ENCODE data around the gene HAP1. TPM values are rescaled to one million over a fixed set of nuclear protein-coding genes. Genes with fewer than 3 reads are reported as not detected.
"Not testable (repeated sequence)": the region's sequence is repeated elsewhere in the genome, so short reads cannot be mapped to it uniquely, and the experiment has no call there.

The HAP1 gene
- polyA plus RNA-seq, 4 donors: 0.78 to 1.7 (median 1.4) TPM

DNA sequence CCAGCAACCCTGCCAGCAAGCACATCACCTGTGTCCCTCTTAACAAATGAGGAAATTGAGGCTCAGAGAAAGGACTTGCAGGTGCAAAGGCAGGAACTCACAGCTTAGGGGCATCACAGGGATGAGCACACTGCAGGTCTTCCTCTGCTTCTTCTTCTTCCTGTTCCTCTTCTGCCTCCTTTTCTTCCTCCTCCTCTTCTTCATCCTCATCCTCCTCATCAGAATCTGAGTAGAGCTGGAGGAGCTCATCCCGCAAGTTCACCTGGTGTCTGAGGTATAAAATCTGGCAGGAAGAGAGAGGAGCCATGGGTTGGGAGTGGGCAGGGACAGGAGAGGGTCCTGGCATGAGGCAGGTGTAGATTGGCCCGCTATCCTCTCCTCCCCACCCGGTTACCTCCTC lies 2.6 kb downstream of the HAP1 start:
- no peak for DNase-seq (ENCODE audit: low read depth in 4 of 4, low spot score in 2 of 4)

DNA sequence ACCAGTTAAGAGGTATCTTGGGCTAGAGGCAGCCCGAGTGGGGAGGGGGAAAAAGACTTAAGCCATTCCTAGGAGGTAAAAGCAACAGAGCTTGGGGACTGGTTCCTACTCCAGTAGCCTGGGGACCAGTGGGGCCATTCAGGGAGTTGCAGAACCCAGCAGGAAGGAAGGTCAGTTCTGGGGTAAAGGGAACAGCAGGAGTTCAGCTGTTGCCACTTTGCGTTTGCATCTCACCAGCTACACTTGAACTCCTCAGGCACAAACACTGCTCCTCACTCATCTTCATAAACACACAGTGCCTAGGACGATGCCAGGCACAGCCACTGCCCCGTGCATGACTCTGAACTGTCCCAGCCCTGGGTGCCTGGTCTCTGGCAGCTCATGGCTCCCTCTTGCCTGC lies 4.0 kb downstream of the HAP1 start:
- no peak for DNase-seq (ENCODE audit: low read depth in 4 of 4, low spot score in 2 of 4)

DNA sequence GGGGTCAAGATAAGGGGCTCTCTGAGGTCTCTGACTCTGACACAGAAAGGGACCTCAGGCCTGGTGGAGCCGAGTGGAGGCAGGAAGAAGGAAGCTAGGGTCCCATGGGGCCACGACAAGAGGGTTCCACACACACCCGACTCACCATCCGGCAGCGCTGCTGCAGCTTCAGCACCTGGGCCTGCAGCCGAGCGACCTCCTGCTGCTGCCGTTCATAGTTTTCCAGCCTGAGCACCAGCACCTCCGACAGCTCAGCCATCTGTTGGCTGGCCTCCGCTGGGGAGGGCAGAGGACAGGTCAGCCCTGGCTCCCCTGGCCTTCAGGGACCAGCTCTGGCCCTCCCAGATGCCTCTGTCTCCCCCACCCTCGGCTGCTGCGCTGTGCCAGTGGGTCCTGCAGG lies 6.4 kb downstream of the HAP1 start:
- DNase-seq (ENCODE audit: low read depth in 4 of 4, low spot score in 2 of 4): no peak

DNA sequence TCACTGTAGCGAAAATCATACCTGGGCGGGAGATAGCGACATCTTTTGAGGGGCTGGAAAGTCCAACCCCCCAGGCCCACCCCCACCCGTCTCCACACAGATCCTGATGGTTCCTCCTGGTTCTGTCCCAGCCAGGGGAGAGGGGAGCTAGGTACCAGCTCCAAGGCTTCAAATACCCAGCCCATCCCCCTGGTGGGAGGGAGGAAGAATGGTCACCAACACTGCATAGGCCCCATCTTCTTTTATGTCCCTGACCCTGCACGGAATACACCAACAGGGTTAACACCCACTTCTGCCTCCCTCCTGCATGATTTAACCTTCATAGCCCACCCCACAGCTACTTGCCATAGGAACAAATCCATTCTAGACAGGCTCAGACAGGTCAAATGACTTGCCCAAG lies 9.3 kb downstream of the HAP1 start:
- no peak for DNase-seq (ENCODE audit: low read depth in 4 of 4, low spot score in 2 of 4)

DNA sequence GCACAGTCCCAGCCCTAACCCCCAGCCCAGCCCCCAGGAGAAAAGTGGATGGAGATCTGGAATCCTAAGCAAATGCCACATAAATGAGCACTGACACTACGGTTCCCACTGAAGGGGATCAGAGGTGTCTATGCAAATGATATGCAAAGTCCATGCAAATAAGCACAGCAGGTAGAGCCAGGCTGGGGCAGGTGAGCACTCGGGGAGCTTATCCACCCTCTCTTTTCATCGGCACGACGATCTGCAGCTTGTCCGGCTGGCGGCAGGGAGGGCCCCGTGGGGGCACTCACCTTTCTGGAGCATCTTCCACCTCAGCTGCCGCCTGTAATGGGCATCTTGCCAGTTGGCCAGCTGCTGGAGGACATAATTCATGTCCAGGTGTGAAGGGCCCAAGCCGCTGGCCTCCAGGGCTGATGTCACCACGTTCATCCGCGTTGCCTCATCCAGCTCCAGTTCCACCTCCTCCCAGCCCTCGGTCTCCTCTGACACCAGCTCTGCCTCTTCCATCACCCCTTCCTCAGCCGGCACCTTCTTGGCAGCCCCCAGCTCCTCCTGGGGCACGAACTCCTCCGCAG lies 9.9 kb downstream of the HAP1 start:
- no peak for DNase-seq (ENCODE audit: low read depth in 4 of 4, low spot score in 2 of 4)

DNA sequence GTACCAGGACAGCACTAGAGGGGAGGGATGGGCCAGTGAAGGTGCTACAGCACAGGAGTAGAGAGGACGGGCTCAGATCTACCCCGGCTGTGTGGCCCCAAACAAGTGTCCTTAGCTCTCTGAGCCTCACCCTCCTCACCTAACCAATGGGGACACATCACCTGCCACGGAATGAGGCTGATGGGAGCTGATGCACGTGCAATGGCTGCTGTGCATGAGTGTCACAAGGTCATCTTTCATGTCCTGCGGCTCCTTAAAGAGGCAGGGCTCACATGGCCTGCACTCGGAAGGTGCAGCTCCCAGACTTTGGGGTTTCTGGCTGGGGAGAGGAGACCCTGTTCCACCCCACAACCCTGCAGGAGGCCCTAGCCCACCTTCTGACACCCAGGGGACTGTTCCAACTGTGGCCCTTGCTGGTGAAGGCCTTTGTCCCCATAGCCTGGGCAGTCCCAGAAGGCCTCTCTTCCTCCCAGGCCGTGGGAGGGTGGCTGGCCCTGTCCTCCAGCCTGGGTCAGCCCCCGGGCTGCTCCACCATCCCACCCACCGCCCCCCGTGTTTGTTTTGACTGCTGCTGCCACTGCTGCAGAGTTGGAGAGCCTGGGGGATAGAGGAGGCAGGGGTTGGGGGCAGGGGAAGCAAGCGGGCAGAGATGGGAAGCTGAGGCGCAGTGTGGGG lies 10.5 kb downstream of the HAP1 start:
- no peak for DNase-seq (ENCODE audit: low read depth in 4 of 4, low spot score in 2 of 4)

DNA sequence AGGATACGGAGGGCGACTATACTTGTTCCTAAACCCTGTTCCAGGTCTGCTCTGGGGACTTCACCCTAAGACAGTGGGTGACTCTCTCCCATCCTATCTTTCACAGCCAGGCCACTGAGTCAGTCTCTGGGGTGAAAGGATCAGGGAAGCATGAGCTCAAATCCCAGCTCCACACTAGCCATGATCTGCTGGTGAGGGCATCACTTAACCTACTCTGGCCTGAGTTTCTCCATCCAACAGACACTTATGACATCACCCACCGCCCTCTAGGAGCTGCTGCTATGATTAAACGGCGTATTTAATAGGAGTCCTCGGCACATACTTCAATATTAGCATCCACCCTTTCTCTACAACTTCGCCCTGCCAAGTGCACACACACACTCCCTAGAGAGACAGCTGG lies 12.2 kb downstream of the HAP1 start:
- DNase-seq (ENCODE audit: low read depth in 4 of 4, low spot score in 2 of 4): no peak

DNA sequence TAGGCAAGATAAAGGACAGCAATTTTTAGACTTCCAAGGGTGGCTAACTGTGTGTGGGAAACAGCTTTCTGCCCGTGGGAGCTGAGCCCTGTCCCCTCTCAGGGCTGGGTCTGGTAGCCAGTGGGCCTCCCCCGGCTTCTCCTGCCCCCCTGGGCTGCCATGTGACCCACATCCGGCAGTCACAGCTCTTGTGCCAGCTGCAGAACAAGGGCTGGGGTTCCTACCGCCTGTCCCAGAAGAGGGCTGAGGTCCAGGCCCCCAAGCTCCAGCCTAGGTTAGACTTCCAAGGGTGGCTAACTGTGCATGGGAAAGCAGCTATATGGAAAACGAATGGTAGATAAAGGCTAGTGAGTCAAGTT lies 16.2 kb downstream of the HAP1 start:
- DNase-seq (ENCODE audit: low read depth in 4 of 4, low spot score in 2 of 4): no peak

DNA sequence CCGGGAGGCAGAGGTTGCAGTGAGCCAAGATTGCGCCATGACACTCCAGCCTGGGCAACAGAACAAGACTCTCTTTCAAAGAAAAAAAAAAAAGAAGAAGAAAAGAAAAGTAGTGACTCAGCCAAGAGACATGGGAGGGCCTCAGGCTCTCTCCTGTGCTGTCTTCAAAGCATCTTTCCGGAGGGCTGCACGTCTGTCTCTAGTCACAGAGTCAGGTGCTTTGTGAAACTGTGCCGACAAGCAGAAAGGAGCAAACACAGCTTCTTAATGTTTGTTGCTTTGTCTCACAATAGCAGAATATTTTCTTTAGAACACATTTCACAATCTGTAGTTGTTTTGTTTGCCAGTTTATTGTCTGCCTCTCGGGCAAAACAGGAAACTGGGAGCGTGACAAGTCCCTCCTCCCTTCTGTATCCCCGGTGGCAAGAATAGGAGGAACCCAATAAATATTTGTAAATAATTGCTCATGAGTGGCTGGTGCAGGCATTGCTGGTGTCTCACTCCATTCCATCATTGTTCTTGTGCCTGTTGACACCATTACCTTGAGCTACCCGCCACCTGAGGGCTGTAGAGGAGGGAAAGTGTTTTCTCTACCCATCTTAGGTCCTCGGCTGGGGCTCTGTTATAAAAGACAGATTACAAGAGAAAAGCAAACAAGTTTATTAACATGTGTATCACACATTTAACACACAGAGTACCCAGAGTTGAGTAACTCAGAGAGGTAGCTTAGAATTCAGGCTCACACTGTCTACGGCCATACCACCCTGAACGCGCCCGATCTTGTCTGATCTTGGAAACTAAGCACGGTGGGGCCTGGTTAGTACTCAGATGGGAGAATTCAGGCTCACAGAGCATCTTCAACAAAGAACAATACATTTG lies 16.8 kb downstream of the HAP1 start:
- DNase-seq (ENCODE audit: low read depth in 4 of 4, low spot score in 2 of 4): no peak

DNA sequence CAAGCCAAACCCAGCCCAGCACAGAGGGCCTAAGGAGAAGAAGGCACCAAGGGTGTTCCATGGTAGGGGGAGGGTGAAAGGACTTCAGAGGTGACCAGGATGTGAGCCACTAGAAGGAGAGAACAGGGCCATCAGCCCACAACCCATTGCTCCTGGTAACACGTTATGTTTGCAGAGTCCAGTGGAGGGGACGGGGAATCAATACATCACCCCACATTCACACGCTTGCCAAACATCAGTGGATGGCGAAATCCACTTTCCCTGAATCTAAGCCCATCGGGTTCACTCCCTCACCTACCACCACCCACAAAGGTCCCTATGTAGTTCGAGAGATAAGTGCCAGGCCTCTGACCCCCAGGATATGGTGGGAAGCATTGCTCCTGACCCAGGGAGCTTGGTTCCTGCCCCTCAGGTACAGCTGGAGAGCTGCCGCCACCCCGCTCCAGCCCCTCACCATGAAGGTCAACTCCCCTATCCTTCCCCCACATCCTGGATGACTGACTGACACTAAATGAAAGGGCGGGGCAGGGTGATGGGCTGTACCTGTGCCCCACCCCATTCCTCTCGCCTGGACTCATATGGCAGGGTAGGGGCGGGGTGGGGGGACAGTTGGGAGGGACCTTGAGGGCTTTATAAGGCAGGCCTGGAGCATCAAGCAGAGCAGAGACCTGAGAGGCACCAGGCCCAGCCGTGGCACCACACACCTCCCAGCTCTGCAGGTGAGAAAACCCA lies 22.6 kb downstream of the HAP1 start, which contains the start of gene GAST:
Gene GAST, plus strand, starts transcription at position 663 of the 732 bp plus-strand sequence. CDS start 3,106 bp downstream, outside the sequence.
- DNase-seq (ENCODE audit: low read depth in 4 of 4, low spot score in 2 of 4): no peak

DNA sequence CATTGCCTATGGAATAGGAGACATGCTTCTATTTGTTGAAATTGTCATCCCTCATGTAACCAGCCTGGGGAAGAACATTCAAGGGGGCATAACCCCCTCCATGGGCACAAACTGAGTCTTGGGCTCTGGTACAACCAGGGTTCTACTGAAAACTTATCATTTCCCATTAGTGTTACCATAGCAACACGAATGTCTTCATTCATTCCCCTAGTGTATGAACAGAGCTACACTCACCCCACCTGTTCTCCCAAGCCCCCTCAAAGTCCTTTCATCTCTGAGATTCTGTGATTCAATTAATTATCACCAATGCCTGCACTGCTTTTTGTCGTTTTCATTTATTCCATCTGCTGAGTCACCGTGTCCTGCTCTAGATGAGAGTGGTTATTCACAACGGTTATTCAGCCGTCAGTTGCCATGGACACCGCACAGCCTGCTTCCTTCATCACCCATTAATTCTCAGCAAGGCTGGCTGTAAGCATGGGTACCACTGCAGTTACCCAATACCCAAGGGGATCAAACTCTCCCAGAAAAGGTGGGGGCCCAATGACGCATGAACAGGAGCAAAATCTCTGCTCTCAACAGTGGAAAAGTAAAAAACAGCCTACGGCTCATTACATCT lies 23.9 kb downstream of the HAP1 start:
- no peak for DNase-seq (ENCODE audit: low read depth in 4 of 4, low spot score in 2 of 4)

DNA sequence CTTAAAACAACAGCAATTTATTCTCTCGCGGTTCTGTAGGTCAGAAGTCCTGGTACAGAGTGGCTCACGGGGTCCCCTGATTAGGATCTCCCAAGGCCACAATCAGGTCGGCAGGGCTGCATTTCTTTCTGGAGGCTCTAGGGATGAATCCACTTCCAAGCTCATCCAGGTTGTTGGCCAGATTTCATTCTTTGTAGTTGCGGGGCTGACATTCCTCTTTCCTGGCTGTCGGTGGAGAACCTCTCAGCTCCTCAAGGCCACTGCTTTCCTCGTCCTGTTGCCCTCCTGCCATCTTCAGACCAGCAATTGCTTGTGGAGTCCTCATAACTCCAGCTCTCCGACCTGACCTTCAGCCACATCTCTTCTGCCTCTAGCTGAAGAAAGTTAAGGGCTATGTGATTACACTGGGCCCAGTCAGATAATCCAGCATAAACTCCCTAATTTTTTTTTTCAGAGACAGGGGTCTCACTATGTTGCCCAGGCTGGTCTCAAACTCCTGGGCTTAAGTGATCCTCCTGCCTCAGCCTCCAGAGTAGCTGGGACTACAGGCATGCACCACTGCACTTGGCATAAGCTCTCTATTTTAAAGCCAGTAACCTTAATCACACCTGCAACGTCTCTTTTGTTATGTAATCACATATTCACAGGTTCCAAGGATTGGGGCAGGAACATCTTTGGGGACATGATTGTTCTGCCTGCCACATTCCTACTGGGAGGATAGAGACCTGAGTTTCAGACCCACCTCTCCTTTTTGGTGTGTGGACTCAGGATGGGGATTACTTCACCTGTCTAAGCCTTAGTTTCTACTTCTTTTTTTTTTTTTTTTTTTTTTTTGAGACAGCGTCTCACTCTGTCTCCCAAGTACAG lies 26.4 kb downstream of the HAP1 start:
- no peak for DNase-seq (ENCODE audit: low read depth in 4 of 4, low spot score in 2 of 4)

DNA sequence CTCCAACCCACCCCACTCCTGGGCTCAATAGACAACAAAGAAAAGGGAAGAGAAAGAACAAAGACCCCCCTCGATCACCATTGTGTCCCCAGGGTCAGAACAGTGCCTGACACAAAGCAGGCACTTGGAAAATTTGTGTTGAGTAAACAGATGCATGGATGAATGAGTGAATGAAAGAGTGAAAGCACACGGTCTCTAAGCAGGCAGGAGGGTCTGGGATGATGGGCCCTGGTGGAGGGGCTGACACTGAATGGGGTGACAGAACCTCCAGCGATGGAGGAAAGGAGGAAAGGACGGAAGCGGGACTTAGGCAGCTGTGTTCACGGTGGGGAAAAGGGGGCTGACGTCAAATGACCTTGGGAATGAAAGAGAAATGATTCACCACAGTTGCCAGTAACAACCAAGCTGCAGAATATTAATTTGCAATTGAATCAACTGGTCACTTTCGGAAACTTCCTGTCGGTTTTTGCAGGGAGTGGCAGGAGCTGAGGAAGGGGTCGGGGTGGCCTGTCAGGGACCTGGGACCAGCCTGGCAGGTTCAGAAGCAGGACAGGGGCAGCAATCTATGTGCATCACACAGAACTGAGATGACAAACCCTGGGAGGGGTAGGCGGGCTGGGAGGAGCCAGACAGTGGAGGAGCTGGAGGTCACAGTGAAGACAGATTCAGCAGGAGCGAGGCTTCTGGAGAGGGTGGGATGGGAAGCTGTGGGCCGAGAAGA lies 29.0 kb downstream of the HAP1 start:
- DNase-seq (ENCODE audit: low read depth in 4 of 4, low spot score in 2 of 4): no peak

DNA sequence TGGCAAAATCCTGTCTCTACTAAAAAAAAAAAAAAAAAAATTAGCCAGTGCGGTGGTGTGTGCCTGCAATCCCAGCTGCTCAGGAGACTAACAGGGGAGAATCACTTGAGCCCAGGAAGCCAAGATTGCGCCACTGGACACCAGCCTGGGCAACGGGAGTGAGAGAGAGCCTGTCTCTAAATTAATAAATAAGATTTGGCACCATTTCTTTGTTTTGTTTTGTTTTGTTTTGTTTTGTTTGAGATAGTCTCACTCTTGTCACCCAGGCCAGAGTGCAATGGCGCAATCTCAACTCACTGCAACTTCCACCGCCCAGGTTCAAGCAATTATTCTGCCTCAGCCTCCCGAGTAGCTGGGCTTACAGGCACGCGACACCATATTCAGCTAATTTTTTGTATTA lies 31.7 kb downstream of the HAP1 start:
- DNase-seq (ENCODE audit: low read depth in 4 of 4, low spot score in 2 of 4): no peak

DNA sequence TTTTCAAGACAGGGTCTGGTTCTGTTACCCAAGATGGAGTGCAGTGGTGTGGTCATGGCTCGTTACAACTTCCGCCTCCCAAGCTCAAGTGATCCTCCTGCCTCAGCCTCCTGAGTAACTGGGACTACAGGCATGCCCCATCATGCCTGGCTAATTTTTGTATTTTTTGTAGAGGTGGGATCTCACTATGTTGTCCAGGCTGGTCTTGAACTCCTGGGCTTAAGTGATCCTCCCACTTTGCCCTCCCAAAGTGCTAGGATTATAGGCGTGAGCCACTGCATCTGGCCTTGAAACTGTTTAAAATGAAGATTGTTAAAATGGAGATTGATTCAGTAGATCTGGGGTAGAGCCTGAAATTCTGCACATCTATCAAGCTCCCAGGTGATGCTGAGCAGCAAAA lies 33.6 kb downstream of the HAP1 start:
- not testable (repeated sequence) for DNase-seq (ENCODE audit: low read depth in 4 of 4, low spot score in 2 of 4)

DNA sequence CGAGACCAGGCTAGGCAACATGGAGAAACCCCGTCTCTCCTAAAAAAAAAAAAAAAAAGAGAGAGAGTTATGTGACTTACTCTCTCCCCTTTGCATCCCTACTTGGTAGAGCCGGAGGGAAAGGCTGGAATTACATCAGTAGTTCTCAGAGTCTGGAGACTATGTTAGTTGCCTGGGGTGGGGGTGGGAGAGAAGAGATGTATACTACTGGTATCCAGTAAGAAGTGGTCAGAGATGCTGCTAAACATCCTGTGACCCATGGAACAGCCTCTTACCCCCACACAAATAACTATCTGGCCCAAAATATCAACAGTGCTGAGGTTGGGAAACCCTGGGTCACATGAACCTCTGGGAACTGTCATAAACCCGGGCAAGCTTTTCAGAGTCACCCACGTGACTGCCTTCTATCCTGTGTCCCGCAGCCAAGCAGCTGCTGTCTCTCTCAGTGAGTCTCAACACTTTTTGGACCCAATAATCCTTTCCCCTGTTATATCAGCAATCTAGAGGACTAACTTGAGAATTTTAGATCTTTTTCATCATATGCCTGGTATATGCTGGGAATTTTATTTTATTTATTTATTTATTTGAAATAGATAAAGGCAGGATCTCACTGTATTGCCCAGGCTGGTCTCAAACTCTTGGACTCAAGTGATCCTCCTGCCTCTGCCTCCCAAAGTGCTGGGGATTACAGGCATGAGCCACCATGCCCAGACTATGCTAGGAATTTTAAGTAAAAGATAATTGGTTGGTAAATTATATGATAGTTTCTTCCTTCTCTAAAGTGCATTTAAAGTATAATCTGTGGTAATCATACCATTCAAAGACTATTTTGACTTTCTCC lies 37.1 kb downstream of the HAP1 start:
- no peak for DNase-seq (ENCODE audit: low read depth in 4 of 4, low spot score in 2 of 4)

DNA sequence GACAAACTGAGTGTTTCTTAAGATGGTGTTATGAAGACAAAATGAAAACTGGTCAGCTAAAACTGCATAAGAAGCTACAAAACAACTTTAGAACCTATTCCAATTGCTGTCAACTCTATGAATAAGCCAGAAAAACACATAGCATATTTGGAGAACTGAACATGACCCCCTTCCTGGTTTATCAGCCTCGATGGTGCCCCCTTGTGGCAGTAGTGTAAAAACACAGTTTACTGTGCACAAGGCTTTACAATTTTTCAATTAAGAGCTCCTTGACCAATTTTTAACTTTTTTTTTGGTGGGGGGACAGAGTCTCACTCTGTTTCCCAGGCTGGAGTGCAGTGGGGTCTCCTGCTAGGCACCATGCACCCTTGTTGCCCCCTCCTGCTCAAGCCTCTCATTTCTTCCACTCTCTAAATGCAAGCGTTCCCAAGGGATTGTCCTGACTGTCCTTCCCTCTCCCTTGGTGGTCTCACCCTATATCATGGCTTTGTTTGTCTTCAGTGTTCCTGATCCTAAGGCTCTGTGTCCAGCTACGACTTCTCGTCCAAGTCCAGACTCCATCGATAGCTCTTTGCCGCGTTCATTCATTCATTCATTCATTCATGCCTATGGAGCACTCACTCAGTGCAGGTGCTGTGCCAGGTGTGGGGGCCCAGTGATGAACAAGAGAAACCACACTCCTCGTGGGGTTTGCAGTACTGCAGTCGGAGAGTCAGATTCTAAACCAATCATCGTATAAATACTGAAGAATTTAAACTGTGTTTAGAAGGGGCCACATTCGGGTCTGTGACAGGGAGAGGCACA lies 38.3 kb downstream of the HAP1 start:
- peak in 2 of 4 donors; percentile 21 to 71 for DNase-seq (ENCODE audit: low read depth in 4 of 4, low spot score in 2 of 4)

All from left renal cortex interstitium (tissue), 4 donors.